NCI-H2107 (cell line): ENCODE measurements around the gene PRKAG1.

Experiments
- DNase-seq: peaks from one replicate; lab custom pipeline; 2025; lab: John Stamatoyannopoulos, UW

PRKAG1 gene

DNA sequence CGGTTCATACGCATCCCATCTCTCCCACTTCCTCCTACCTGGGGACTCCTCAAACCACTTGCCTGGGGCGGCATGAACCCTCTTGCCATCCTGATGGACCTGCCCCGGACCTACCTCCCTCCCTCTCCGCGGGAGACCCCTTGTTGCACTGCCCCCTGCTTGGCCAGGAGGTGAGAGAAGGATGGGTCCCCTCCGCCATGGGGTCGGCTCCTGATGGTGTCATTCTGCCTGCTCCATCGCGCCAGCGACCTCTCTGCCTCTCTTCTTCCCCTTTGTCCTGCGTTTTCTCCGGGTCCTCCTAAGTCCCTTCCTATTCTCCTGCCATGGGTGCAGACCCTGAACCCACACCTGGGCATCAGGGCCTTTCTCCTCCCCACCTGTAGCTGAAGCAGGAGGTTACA, 36.8 kb downstream of the PRKAG1 start:
- no peak for DNase-seq

DNA sequence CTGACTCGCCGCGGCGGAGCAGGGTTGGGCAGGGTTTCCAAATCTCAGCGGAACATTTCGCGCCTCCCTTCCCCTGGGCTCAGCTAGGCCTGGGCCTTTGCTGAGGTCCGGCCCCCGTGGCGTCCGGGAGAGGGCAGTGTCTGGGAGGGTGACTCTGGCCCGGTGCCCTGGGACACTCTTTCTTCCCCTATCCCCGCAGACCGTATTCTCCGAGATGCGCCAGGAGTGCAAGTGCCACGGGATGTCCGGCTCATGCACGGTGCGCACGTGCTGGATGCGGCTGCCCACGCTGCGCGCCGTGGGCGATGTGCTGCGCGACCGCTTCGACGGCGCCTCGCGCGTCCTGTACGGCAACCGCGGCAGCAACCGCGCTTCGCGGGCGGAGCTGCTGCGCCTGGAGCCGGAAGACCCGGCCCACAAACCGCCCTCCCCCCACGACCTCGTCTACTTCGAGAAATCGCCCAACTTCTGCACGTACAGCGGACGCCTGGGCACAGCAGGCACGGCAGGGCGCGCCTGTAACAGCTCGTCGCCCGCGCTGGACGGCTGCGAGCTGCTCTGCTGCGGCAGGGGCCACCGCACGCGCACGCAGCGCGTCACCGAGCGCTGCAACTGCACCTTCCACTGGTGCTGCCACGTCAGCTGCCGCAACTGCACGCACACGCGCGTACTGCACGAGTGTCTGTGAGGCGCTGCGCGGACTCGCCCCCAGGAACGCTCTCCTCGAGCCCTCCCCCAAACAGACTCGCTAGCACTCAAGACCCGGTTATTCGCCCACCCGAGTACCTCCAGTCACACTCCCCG, 37.4 kb downstream of the PRKAG1 start:
- no peak for DNase-seq

DNA sequence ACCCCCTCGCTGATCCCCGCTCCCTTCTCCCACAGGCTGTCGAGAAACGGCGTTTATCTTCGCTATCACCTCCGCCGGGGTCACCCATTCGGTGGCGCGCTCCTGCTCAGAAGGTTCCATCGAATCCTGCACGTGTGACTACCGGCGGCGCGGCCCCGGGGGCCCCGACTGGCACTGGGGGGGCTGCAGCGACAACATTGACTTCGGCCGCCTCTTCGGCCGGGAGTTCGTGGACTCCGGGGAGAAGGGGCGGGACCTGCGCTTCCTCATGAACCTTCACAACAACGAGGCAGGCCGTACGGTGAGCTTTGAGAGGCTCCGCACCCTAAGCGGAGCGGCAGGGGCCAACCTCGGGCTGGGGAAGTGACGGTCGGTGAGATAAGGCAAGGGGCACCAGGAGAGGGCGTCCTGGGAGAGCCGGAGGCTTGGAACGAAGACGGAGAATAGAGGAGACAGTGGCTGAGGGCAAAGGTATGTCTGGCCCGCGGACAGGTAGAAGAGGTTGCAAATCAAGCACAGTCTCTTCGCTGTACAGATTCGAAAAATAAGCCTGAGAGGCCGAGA, 38.1 kb downstream of the PRKAG1 start:
- DNase-seq = no peak

GRCh38 chr12:48979602-48980388, 38.8 kb downstream of the PRKAG1 start:
- no peak for DNase-seq

- DNase-seq = no peak
These were observed 39.6 kb downstream of the PRKAG1 start for GRCh38 chr12:48978741-48979601.

DNA sequence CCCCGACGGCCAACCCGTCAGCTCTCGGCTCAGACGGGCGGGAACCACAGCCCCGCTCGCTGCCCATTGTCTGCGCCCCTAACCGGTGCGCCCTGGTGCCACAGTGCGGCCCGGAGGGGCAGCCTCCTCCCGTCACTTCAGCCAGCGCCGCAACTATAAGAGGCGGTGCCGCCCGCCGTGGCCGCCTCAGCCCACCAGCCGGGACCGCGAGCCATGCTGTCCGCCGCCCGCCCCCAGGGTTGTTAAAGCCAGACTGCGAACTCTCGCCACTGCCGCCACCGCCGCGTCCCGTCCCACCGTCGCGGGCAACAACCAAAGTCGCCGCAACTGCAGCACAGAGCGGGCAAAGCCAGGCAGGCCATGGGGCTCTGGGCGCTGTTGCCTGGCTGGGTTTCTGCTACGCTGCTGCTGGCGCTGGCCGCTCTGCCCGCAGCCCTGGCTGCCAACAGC, 40.3 kb downstream of the PRKAG1 start, which contains the start of gene WNT1:
WNT1 (plus strand) TSS at position 32 of the 450 bp plus-strand sequence; CDS start at position 361, 329 bp downstream.
- DNase-seq = no peak

DNA sequence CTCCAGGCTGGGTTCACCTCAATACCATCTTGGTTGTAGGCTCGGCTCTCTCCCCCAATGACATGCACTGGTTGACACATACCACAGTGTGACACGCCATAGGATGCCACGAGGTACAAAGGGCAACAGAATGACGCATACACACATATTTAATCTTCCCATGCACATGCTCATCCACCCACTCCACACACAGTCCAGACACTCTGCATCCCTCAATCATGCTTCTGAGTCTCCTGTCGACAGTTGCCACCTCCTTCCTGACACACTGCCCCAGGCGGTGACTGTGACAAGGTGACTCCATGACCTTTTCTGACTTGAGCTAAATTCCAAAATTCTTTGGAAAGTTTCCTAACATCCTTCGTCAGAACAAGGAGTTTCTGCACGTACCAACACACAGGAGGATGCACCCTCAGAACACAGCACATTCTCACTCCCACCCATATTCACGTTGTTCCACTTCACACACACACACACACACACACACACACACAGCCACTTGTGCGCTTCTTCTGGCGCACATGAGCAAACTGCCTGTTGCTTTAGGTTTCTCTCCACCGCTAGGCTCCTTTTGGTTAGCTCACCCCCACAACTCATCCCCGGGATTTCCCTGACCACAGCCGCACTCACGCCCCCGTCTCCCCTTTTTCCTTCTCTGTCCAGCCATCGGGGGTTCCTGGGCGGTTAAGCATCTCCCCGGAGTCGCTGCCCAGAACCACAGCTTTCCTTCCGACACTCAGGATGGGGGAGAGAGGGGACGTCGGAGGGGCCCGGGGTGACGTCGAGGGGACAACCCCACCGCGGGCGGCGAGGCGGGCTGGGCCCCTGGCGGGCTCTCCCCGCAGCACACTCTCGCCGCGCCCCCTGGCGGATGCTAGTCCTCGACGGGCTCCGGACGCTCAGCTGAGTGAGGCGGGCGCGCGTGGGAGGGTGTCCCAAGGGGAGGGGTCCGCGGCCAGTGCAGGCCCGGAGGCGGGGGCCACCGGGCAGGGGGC, 41.0 kb downstream of the PRKAG1 start:
- DNase-seq = peak; percentile 36

DNA sequence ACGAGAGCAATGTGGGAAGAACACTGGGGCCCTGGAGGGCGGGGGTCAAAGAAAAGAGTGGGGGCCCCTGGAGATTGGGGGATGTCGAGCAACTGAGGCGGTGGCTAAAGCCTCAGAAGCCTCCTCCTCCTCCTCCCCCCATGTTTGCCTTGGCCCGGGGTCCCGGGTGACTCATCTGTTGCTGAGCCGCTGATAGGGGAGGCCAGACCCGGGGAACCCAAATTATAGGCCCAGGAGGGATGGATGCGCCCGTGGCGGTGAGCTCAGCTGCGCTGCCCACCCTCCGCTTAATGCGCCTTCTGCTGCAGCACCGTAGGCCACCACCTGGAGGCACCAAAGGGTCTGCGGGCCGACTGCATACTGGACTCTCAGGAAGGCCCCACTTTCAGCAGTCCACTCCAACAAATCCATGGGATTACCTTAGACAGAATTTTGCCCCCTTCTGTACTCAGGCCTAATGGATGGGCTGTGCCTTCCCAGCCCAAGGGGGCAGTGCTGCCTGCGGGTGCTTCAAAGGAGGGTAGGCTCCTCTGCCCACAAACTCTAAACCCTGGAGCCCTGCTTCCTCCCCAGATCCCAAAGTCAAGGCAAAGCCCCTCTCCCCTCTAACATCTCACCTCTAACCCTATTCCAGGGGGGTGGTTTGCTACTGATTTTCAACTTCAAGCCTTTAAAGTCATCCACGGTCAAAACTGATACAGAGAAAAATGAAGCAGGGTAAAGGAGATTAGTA, 44.5 kb downstream of the PRKAG1 start:
- no peak for DNase-seq

DNA sequence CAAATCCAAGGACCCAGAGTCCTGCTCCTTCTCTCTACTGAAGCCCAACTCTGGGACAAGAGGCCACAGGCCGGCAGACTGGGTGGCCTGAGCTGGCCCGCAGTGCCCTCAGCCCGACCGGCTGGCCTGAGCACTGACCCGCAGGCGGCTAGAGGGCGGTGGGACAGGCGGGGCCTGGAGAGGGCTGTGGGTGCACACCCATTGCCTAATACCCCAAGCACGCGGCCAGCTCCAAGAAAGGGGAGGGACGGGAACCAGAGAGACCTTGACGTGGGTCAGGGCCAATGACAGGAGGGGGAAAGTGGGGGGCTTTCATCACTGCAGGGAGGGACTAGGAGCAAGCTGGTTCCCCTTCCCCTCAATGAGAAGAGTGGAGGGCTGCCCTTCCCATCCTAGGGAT, 45.0 kb downstream of the PRKAG1 start:
- no peak for DNase-seq

- no peak for DNase-seq
These were observed 45.6 kb downstream of the PRKAG1 start for GRCh38 chr12:48972952-48973483.

- DNase-seq = no peak
These were observed 46.2 kb downstream of the PRKAG1 start for GRCh38 chr12:48972213-48972951.

DNA sequence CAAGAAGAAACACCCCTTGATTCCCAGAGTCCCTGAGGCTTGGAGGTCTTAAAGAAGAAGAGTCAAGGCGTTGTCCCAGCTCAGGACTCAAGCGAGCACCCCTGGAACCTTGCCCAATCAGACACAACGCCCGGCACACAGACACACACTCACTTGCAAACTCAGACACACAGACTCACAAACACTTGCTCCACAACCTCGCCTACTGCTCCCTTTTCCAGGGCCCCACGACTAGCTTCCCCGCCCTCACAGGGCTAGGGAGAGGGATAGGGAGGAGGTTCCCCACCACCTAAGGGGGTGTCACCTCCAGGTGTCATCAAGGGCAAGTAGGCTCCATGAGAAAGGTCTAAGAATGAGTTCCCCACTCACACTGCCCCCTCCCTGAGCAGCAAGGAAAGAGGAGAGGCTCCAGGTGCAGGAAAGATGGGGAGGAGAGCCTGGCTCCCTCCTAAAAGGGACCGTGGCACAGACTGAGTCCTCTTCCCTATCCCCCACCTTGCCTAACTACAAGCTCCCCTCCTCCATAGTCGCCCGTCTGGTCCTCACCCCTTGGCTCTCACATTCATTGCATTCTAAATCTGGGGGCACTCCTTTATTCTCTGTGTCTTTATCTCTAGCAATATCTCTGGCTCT, 47.8 kb downstream of the PRKAG1 start:
- no peak for DNase-seq

- DNase-seq = no peak
These were observed 48.5 kb downstream of the PRKAG1 start for GRCh38 chr12:48969833-48970701.

- no peak for DNase-seq
These were observed 49.3 kb downstream of the PRKAG1 start for GRCh38 chr12:48969160-48969771.

DNA sequence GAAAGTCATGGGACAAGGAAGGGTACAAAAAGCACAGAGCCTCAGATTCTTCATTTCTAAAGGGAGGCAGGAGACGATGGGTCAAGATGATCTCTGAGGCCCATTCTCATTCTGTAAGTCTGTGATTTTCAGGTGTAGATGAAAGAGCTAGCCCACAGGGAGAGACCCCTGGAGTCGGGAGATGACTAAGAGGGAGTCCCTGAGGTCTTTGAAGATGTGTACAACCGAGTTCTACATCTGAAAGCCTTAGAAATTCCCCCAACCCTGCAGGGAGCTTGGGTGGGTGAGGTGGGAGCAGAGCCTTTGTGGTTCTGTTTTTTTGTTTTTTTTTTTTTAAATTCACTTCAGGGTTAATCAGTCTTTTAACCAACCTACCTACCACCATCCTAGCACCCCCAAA, 50.1 kb downstream of the PRKAG1 start:
- no peak for DNase-seq

DNA sequence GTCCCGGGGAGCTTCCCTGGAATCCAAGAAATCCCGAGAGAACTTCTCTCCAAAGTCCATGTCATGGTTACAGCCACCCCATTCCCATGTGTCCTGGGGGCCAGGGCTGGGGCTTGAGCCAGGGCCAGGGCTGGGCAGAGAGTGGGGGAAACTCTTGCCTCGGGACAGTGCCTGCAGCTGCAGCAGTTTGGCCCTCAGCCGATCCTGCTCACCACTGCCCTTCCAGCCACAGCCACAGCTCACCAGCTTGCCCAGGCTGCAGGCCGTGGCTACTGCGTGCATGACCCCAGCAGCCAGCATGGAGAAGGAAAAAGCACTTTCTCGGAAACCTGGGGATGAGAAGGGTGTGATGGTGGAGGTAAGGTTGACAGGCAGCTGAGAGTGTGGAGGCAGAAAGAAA, 50.6 kb downstream of the PRKAG1 start:
- no peak for DNase-seq
